Lower leg skin (tissue), 3 donors: ENCODE measurements around the gene RAP1GDS1.

ENCODE experiments used
- POLR2A ChIP-seq, 2 donors: fragments of 450-650 bp; IDR thresholded peaks; one replicate each; pipeline ENCODE4 v1.6.1; 2016 to 2017; ENCODE audit warnings: antibody characterized with exemption in 2 of 2, mild to moderate bottlenecking in 1 of 2, moderate library complexity in 1 of 2
- TF ChIP-seq, protein P1 (sequence below), 3 donors: fragments of 450-650 bp; IDR thresholded peaks; one replicate each; pipeline ENCODE4 v1.5.1; 2016; ENCODE audit warnings: antibody characterized with exemption in 3 of 3, mild to moderate bottlenecking in 3 of 3, moderate library complexity in 2 of 3

GRCh38 chr4:98482503-98482846 is 221.3 kb downstream of the RAP1GDS1 start:
- TF ChIP-seq, protein P1, sequence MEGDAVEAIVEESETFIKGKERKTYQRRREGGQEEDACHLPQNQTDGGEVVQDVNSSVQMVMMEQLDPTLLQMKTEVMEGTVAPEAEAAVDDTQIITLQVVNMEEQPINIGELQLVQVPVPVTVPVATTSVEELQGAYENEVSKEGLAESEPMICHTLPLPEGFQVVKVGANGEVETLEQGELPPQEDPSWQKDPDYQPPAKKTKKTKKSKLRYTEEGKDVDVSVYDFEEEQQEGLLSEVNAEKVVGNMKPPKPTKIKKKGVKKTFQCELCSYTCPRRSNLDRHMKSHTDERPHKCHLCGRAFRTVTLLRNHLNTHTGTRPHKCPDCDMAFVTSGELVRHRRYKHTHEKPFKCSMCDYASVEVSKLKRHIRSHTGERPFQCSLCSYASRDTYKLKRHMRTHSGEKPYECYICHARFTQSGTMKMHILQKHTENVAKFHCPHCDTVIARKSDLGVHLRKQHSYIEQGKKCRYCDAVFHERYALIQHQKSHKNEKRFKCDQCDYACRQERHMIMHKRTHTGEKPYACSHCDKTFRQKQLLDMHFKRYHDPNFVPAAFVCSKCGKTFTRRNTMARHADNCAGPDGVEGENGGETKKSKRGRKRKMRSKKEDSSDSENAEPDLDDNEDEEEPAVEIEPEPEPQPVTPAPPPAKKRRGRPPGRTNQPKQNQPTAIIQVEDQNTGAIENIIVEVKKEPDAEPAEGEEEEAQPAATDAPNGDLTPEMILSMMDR (IDR thresholded peaks at IDR 0.05): no peak
- no peak for TF ChIP-seq POLR2A (IDR thresholded peaks at IDR 0.05)
